Left lung (tissue), 10 donors: ENCODE data around the gene COQ4. TPM values are rescaled to one million over a fixed set of nuclear protein-coding genes. Genes with fewer than 3 reads are reported as not detected.

Source experiments
- ATAC-seq: fragments of 200-7000 bp; cut with Tn5 transposase; one replicate; pipeline ENCODE4 v1.9.1; 2020; ENCODE audit warnings: moderate library complexity
- DNase-seq, 4 donors: peaks; one replicate each; pipeline ENCODE4 v3.0.0-alpha.2; 2013 to 2020
- H3K27ac ChIP-seq, 2 donors: fragments of 200-600 bp; sonication (generic) in 1 of 2; one replicate each; pipeline versions ENCODE4 v1.5.0 to v1.8.0; 2020 to 2021
- H3K27me3 ChIP-seq, 2 donors: fragments of 200-600 bp; sonication (generic) in 1 of 2; one replicate each; pipeline versions ENCODE4 v1.5.0 to v1.8.0; 2020 to 2021
- H3K36me3 ChIP-seq, 2 donors: fragments of 200-600 bp; sonication (generic) in 1 of 2; one replicate each; pipeline versions ENCODE4 v1.5.0 to v1.8.0; 2020 to 2021
- H3K4me1 ChIP-seq, 2 donors: fragments of 200-600 bp; one replicate each; pipeline ENCODE4 v1.8.0; 2021
- H3K4me3 ChIP-seq, 2 donors: fragments of 200-600 bp; sonication (generic) in 1 of 2; one replicate each; pipeline versions ENCODE4 v1.5.0 to v1.8.0; 2020 to 2021; ENCODE audit warnings: mild to moderate bottlenecking in 1 of 2
- H3K9me3 ChIP-seq, 2 donors: fragments of 200-600 bp; sonication (generic) in 1 of 2; one replicate each; pipeline versions ENCODE4 v1.5.0 to v1.8.0; 2020 to 2021
- CTCF ChIP-seq, 2 donors: fragments of 200-600 bp; sonication (generic) in 1 of 2; IDR thresholded peaks; one replicate each; pipeline versions ENCODE4 v1.5.0 to v1.8.0; 2021; ENCODE audit warnings: antibody characterized with exemption in 2 of 2
- intact Hi-C, 2 donors: fragments of 100-400 bp; cut with DNase I; formaldehyde crosslinking; loops; one replicate each; pipeline versions ENCODE4 v1.11.2 to v1.14.2; 2022
- polyA plus RNA-seq, 6 donors: library from polyadenylated mRNA; unstranded; fragments of 120-200 nt; gene quantifications; one replicate each; pipeline ENCODE4 v1.2.1, GENCODE V29; 2013; ENCODE audit not compliant: insufficient read length in 6 of 6
- total RNA-seq, 2 donors: library from RNA; stranded (reverse); fragmentation: NEBNext Ultra II Directional; extraction: Animal tissue kit (Norgen Biotek cat#: 25700); gene quantifications; one replicate each; pipeline ENCODE4 v1.2.1, GENCODE V29; 2021
- donor health status: DM: no; HTN: yes; CAD: no.
- donor health status: DM: no; HTN: no; CAD: no.

The COQ4 gene
- total and polyA plus RNA-seq, 8 donors, result 35.5 to 77.1 (median 61.4) TPM

DNA sequence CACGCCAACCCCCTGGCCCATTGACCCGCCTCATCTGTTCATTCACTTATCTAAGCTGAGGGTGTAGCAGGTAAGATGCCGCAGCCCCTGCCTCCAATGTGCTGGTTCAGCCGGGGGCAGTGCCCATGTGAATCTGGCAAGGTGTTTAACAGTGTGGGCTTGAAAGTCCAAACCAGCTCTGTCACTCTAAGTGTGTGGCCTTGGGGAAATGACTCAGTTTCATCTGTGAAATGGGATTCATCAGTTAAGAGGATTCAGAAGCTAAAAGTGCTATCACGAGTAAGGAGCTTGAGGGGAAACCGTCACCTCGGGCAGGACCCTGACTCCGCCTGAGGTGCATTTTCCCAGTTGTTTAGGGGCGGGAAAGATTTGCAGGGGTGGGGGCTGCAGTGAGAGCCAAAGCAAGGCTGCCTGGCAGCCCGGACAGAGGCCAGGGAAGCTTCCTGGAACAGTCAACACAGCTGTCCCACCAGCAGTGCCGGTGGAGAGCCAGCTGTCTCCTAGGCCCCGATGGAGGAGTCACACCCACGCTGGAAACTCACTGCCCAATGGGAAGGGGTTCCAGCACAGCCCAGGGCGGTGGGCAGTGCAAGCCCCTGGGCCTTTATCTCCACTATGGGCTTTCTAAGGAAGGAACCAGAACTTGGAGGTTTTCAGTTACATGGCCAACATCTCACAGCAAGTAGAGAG lies 38.8 kb downstream of the COQ4 start:
- H3K9me3 ChIP-seq, result no peaks in the 10 kb centered on the region
- H3K36me3 ChIP-seq, result peaks cover 0 to 20% of the 10 kb centered on the region in 2 donors
- TF ChIP-seq CTCF (IDR thresholded peaks at IDR 0.05), result no peak
- ATAC-seq (peak; percentile 16), DNase-seq (no peak)
- H3K4me3 ChIP-seq, result peak overlapping the region; percentile 27 to 38
- H3K4me1 ChIP-seq, result peaks cover 18 to 26% of the 10 kb centered on the region in 2 donors
- intact Hi-C loops, result loop anchor here in 1 of 2 donors (10.0 kb wide), 1 partner anchor 53 kb away; no protein-coding TSS in a partner anchor
- peak overlapping the region in 1 of 2 donors; percentile 56 for H3K27ac ChIP-seq
- no peaks in the 10 kb centered on the region for H3K27me3 ChIP-seq

DNA sequence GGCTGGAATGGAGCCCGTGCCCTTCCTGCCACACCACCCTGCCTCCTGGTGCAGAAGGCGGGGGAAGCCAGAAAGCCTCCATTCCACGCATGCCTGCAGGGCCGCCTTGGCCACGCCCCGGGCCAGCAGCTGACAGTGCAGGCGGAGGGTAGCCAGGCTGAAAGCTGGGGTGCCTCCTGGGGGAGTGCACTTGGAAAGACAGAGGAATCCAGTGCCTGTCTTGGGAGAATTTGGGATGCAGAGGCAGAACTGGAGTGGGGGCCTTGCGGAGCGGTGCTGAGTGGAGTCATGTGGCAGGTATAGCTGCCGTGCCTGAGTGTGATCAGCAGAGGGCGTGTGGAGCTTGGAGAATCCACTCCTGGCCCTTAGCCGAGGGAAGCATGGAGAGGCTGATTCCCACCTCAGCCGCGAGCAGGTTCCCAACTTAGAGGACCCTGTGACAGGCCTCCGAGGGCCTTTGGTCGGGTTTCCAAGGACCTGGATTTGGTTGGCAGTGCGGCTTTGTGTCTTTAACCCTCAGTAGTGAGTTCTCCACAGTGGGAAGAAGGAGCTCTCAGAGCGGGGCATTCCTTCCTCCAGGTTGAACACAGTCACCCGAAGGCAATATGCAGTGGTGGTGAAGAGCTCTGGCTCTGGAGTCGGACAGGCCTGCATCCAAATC lies 39.5 kb downstream of the COQ4 start:
- TF ChIP-seq CTCF (IDR thresholded peaks at IDR 0.05), result peak; percentile 84 to 86
- DNase-seq, result peak; percentile 72 to 90 (median 84)
- Histone ChIP-seq H3K27me3 (no peaks in the 10 kb centered on the region), H3K4me3 (peak overlapping the region; percentile 27 to 38), H3K27ac (peak overlapping the region in 1 of 2 donors; percentile 56), H3K9me3 (no peaks in the 10 kb centered on the region), H3K4me1 (peaks cover 18 to 26% of the 10 kb centered on the region in 2 donors), H3K36me3 (peaks cover 0 to 14% of the 10 kb centered on the region in 2 donors)
- intact Hi-C loops, result loop anchor here in 1 of 2 donors (10.0 kb wide), 1 partner anchor 53 kb away; no protein-coding TSS in a partner anchor
- ATAC-seq, result peak; percentile 96

GRCh38 chr9:128362774-128363173 lies 40.1 kb downstream of the COQ4 start:
- no peak for ATAC-seq
- H3K36me3 ChIP-seq, result peaks cover 0 to 14% of the 10 kb centered on the region in 2 donors
- no peak overlapping the region for H3K27ac ChIP-seq
- intact Hi-C loops, result loop anchor here in 1 of 2 donors (10.0 kb wide), 1 partner anchor 52 kb away; no protein-coding TSS in a partner anchor
- H3K4me3 ChIP-seq, result no peak overlapping the region
- H3K27me3 ChIP-seq, result no peaks in the 10 kb centered on the region
- TF ChIP-seq CTCF (IDR thresholded peaks at IDR 0.05), result no peak
- H3K4me1 ChIP-seq, result peaks cover 18 to 26% of the 10 kb centered on the region in 2 donors
- no peaks in the 10 kb centered on the region for H3K9me3 ChIP-seq
- DNase-seq, result no peak

DNA sequence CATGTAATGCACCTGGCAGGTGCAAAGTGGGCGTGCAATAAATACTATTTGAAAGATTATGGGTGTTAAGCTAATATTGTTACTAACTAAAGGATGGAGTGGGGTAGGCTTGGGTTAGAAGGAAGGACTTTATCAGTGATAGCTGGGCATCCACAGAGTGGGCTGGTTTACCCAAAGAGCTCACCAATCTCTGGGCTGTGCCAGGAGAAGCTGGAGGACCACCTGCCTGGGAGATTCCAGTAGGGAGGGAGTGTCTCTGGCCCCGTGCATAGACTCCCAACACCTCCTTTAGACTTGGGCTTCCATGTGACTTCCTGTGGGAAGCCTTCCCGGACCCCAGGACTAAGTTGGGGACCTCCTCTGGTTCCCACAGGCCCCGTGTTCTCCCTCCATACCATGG lies 42.9 kb downstream of the COQ4 start:
- ATAC-seq (no peak), DNase-seq (no peak)
- peaks cover 23 to 32% of the 10 kb centered on the region in 2 donors for H3K4me1 ChIP-seq
- H3K36me3 ChIP-seq, result peaks cover 0 to 2% of the 10 kb centered on the region in 2 donors
- intact Hi-C loops, result loop anchor here in 1 of 2 donors (10.0 kb wide), 1 partner anchor 49 kb away; no protein-coding TSS in a partner anchor
- no peak for TF ChIP-seq CTCF (IDR thresholded peaks at IDR 0.05)
- H3K4me3 ChIP-seq, result no peak overlapping the region
- no peak overlapping the region for H3K27ac ChIP-seq
- no peaks in the 10 kb centered on the region for H3K27me3 ChIP-seq
- H3K9me3 ChIP-seq, result no peaks in the 10 kb centered on the region
